NT2/D1 (cell line): ENCODE results near the gene TMEM132D.

Source experiments
- SUZ12 ChIP-seq: IDR thresholded peaks from 2 replicates; pipeline ENCODE4 v1.6.1; 2011; ENCODE audit not compliant: insufficient read length, insufficient read depth; ENCODE audit errors: extremely low read depth
- ZNF274 ChIP-seq: IDR thresholded peaks from 2 replicates; pipeline ENCODE4 v1.6.1; 2011; ENCODE audit warnings: mild to moderate bottlenecking, low read depth, low read length

- TF ChIP-seq ZNF274 (no peak), SUZ12 (no peak)
Observed at GRCh38 chr12:129381715-129382114, 522.1 kb downstream of the TMEM132D start.
